Measurements from ENCODE around the gene PTTG1. TPM values are rescaled to one million over a fixed set of nuclear protein-coding genes. Genes with fewer than 3 reads are reported as not detected.

The PTTG1 gene
- 10 to 100 TPM; 31.5 to 46.3 (median 43.0) TPM for total RNA-seq

- WGBS, 2 donors = 1 to 2% methylated on average over 32 to 36 of the region's 39 CpGs
- peak; percentile 96 to 99 for DNase-seq (ENCODE audit: low spot score in 2 of 2)
- H3K4me3 ChIP-seq (ENCODE audit: low read depth, poor library complexity, severe bottlenecking) = peak within 1 kb of the TSS; percentile 57
- TF ChIP-seq POLR2A (IDR thresholded peaks at IDR 0.05) (no peak), CTCF (IDR thresholded peaks at IDR 0.05) (no peak)
- intact Hi-C loops (cut with DNase I; ENCODE audit: low total_unique reads) = no loop called here
Observed at GRCh38 chr5:160421625-160422258, at the start of gene PTTG1. Gene PTTG1, plus strand, starts transcription at chr5:160421855. Its CDS starts 458 bp downstream, at chr5:160422313.

GRCh38 chr5:160375166-160375565 lies 46.5 kb upstream of the PTTG1 start:
- DNase-seq (ENCODE audit: low spot score in 2 of 2) = no peak
- intact Hi-C loops (cut with DNase I; ENCODE audit: low total_unique reads) = no loop called here
- H3K4me3 ChIP-seq (ENCODE audit: low read depth, poor library complexity, severe bottlenecking) = no peak overlapping the region
- TF ChIP-seq CTCF (IDR thresholded peaks at IDR 0.05) (no peak), POLR2A (IDR thresholded peaks at IDR 0.05) (no peak)

GRCh38 chr5:160375701-160376100 lies 46.0 kb upstream of the PTTG1 start:
- no peak overlapping the region for H3K4me3 ChIP-seq (ENCODE audit: low read depth, poor library complexity, severe bottlenecking)
- TF ChIP-seq POLR2A (IDR thresholded peaks at IDR 0.05) (no peak), CTCF (IDR thresholded peaks at IDR 0.05) (no peak)
- no peak for DNase-seq (ENCODE audit: low spot score in 2 of 2)
- WGBS, 2 donors = 59 to 77% methylated on average over 2 of the region's 2 CpGs
- intact Hi-C loops (cut with DNase I; ENCODE audit: low total_unique reads) = no loop called here

- intact Hi-C loops (cut with DNase I; ENCODE audit: low total_unique reads) = no loop called here
- TF ChIP-seq CTCF (IDR thresholded peaks at IDR 0.05) (no peak), POLR2A (IDR thresholded peaks at IDR 0.05) (no peak)
- H3K4me3 ChIP-seq (ENCODE audit: low read depth, poor library complexity, severe bottlenecking) = no peak overlapping the region
- DNase-seq (ENCODE audit: low spot score in 2 of 2) = no peak
Observed at GRCh38 chr5:160376416-160376815, 45.2 kb upstream of the PTTG1 start.

- H3K4me3 ChIP-seq (ENCODE audit: low read depth, poor library complexity, severe bottlenecking) = no peak overlapping the region
Observed at GRCh38 chr5:160377651-160378050, 44.0 kb upstream of the PTTG1 start.

More at GRCh38 chr5:160377651-160378050, 44.0 kb upstream of the PTTG1 start:
- DNase-seq (ENCODE audit: low spot score in 2 of 2) = no peak
- WGBS, 2 donors = 72 to 85% methylated on average over 5 of the region's 5 CpGs
- TF ChIP-seq CTCF (IDR thresholded peaks at IDR 0.05) (no peak), POLR2A (IDR thresholded peaks at IDR 0.05) (no peak)
- intact Hi-C loops (cut with DNase I; ENCODE audit: low total_unique reads) = no loop called here
